Lower leg skin (tissue), 4 donors: ENCODE results near the gene WDTC1. TPM values are rescaled to one million over a fixed set of nuclear protein-coding genes. Genes with fewer than 3 reads are reported as not detected.
A peak's percentile ranks its signal among the peaks of the same experiment; 100 is the strongest.

ENCODE experiments used
- DNase-seq, 2 donors: peaks; one replicate each; pipeline ENCODE4 v3.0.0-alpha.2; 2019; ENCODE audit warnings: low spot score in 2 of 2
- H3K4me3 ChIP-seq: fragments of 200-600 bp; sonication (generic); 2 replicates; pipeline ENCODE4 v1.5.1; 2017; ENCODE audit warnings: mild to moderate bottlenecking, low read depth; ENCODE audit not compliant: poor library complexity, severe bottlenecking
- CTCF ChIP-seq, 3 donors: fragments of 450-650 bp; IDR thresholded peaks; one replicate each; pipeline ENCODE4 v1.5.1; 2016; ENCODE audit warnings: antibody characterized with exemption in 3 of 3, mild to moderate bottlenecking in 3 of 3, moderate library complexity in 2 of 3
- POLR2A ChIP-seq, 2 donors: fragments of 450-650 bp; IDR thresholded peaks; one replicate each; pipeline ENCODE4 v1.6.1; 2016 to 2017; ENCODE audit warnings: antibody characterized with exemption in 2 of 2, mild to moderate bottlenecking in 1 of 2, moderate library complexity in 1 of 2
- WGBS, 2 donors: methylation state at CpG; one replicate each; pipeline ENCODE4 v1.1.5; 2018; 5-methylcytosine and 5-hydroxymethylcytosine counted together
- intact Hi-C: fragments of 100-400 bp; cut with DNase I; formaldehyde crosslinking; loops from one replicate; pipeline ENCODE4 v1.15.0; 2023; ENCODE audit warnings: low total_unique reads
- total RNA-seq, 4 donors: library from RNA; depleted of rRNA; stranded (reverse); fragments of >200 nt; gene quantifications; one replicate each; pipeline ENCODE4 v1.1.0, GENCODE V29; 2016

WDTC1 gene
- total RNA-seq, 4 donors from 2014 or later: 43.8 to 75.6 (median 65.1) TPM

- H3K4me3 ChIP-seq: no peak overlapping the region
- WGBS, 2 donors: 39% methylated on average over 5 of the region's 5 CpGs
- no peak for TF ChIP-seq CTCF (IDR thresholded peaks at IDR 0.05)
- TF ChIP-seq POLR2A (IDR thresholded peaks at IDR 0.05): no peak
- intact Hi-C loops: no loop called here
- DNase-seq: no peak
Observed at GRCh38 chr1:27267153-27267552, 32.7 kb downstream of the WDTC1 start.

- intact Hi-C loops: no loop called here
- WGBS, 2 donors: 88 to 89% methylated on average over 4 of the region's 4 CpGs
- DNase-seq: no peak
Observed at GRCh38 chr1:27269276-27269675, 34.8 kb downstream of the WDTC1 start.

GRCh38 chr1:27274204-27274603, 39.8 kb downstream of the WDTC1 start:
- no peak for DNase-seq
- intact Hi-C loops: no loop called here
- no peak overlapping the region for H3K4me3 ChIP-seq
- TF ChIP-seq POLR2A (IDR thresholded peaks at IDR 0.05): no peak
- TF ChIP-seq CTCF (IDR thresholded peaks at IDR 0.05): no peak
- WGBS, 2 donors: 73 to 81% methylated on average over 1 of the region's 1 CpG

More at GRCh38 chr1:27269276-27269675, 34.8 kb downstream of the WDTC1 start:
- TF ChIP-seq CTCF (IDR thresholded peaks at IDR 0.05) (no peak), POLR2A (IDR thresholded peaks at IDR 0.05) (no peak)
- no peak overlapping the region for H3K4me3 ChIP-seq

GRCh38 chr1:27275696-27276095, 41.3 kb downstream of the WDTC1 start:
- no peak for DNase-seq
- no peak overlapping the region for H3K4me3 ChIP-seq
- intact Hi-C loops: no loop called here
- WGBS, 2 donors: 60% methylated on average over 3 of the region's 3 CpGs
- no peak for TF ChIP-seq CTCF (IDR thresholded peaks at IDR 0.05)

GRCh38 chr1:27284425-27285273, 50.2 kb downstream of the WDTC1 start:
- TF ChIP-seq POLR2A (IDR thresholded peaks at IDR 0.05) (no peak), CTCF (IDR thresholded peaks at IDR 0.05) (peak in 1 of 3 donors; percentile 35)
- DNase-seq: peak; percentile 83 to 92
- intact Hi-C loops: loop anchor here (5.0 kb wide), 2 partner anchors 87 to 182 kb away; no protein-coding TSS in a partner anchor
- H3K4me3 ChIP-seq: no peak overlapping the region
- WGBS, 2 donors: 47% methylated on average over 11 of the region's 11 CpGs
